Measurements from ENCODE around the gene ZNF800.

Gene ZNF800

GRCh38 chr7:127377425-127377824 is 15.1 kb downstream of the ZNF800 start:
- TF ChIP-seq SIN3A (IDR thresholded peaks at IDR 0.05; ENCODE audit: borderline replicate concordance, insufficient read depth, low read length) = no peak
- TF ChIP-seq TAF1 (IDR thresholded peaks at IDR 0.05; ENCODE audit: borderline replicate concordance, insufficient read depth, low read length) = no peak
- TF ChIP-seq REST (IDR thresholded peaks at IDR 0.05; ENCODE audit: insufficient read depth in 1 of 2, low read depth in 2 of 2, low read length in 2 of 2) = no peak
- no peak for TF ChIP-seq POLR2AphosphoS5 (IDR thresholded peaks at IDR 0.05; ENCODE audit: low read depth, low read length)
- no peak for TF ChIP-seq FOXP2 (optimal IDR thresholded peaks at IDR 0.05; ENCODE audit: borderline replicate concordance, extremely low read depth, extremely low read length, insufficient read depth)

- TF ChIP-seq POLR2AphosphoS5 (IDR thresholded peaks at IDR 0.05; ENCODE audit: low read depth, low read length) (no peak), REST (IDR thresholded peaks at IDR 0.05; ENCODE audit: insufficient read depth in 1 of 2, low read depth in 2 of 2, low read length in 2 of 2) (no peak), SIN3A (IDR thresholded peaks at IDR 0.05; ENCODE audit: borderline replicate concordance, insufficient read depth, low read length) (no peak), FOXP2 (optimal IDR thresholded peaks at IDR 0.05; ENCODE audit: borderline replicate concordance, extremely low read depth, extremely low read length, insufficient read depth) (no peak), TAF1 (IDR thresholded peaks at IDR 0.05; ENCODE audit: borderline replicate concordance, insufficient read depth, low read length) (no peak)
Observed at GRCh38 chr7:127375631-127376030, 16.9 kb downstream of the ZNF800 start.

- TF ChIP-seq REST (IDR thresholded peaks at IDR 0.05; ENCODE audit: insufficient read depth in 1 of 2, low read depth in 2 of 2, low read length in 2 of 2) (no peak), TAF1 (IDR thresholded peaks at IDR 0.05; ENCODE audit: borderline replicate concordance, insufficient read depth, low read length) (no peak), SIN3A (IDR thresholded peaks at IDR 0.05; ENCODE audit: borderline replicate concordance, insufficient read depth, low read length) (no peak), POLR2AphosphoS5 (IDR thresholded peaks at IDR 0.05; ENCODE audit: low read depth, low read length) (no peak), FOXP2 (optimal IDR thresholded peaks at IDR 0.05; ENCODE audit: borderline replicate concordance, extremely low read depth, extremely low read length, insufficient read depth) (no peak)
Observed at GRCh38 chr7:127367679-127368078, 24.8 kb downstream of the ZNF800 start.

- no peak for TF ChIP-seq POLR2AphosphoS5 (IDR thresholded peaks at IDR 0.05; ENCODE audit: low read depth, low read length)
- TF ChIP-seq REST (IDR thresholded peaks at IDR 0.05; ENCODE audit: insufficient read depth in 1 of 2, low read depth in 2 of 2, low read length in 2 of 2) = no peak
- no peak for TF ChIP-seq FOXP2 (optimal IDR thresholded peaks at IDR 0.05; ENCODE audit: borderline replicate concordance, extremely low read depth, extremely low read length, insufficient read depth)
- TF ChIP-seq TAF1 (IDR thresholded peaks at IDR 0.05; ENCODE audit: borderline replicate concordance, insufficient read depth, low read length) = no peak
- TF ChIP-seq SIN3A (IDR thresholded peaks at IDR 0.05; ENCODE audit: borderline replicate concordance, insufficient read depth, low read length) = no peak
Observed at GRCh38 chr7:127366680-127367079, 25.8 kb downstream of the ZNF800 start.

GRCh38 chr7:127365957-127366315 is 26.6 kb downstream of the ZNF800 start:
- TF ChIP-seq SIN3A (IDR thresholded peaks at IDR 0.05; ENCODE audit: borderline replicate concordance, insufficient read depth, low read length) (no peak), POLR2AphosphoS5 (IDR thresholded peaks at IDR 0.05; ENCODE audit: low read depth, low read length) (no peak), FOXP2 (optimal IDR thresholded peaks at IDR 0.05; ENCODE audit: borderline replicate concordance, extremely low read depth, extremely low read length, insufficient read depth) (no peak), TAF1 (IDR thresholded peaks at IDR 0.05; ENCODE audit: borderline replicate concordance, insufficient read depth, low read length) (no peak), REST (IDR thresholded peaks at IDR 0.05; ENCODE audit: insufficient read depth in 1 of 2, low read depth in 2 of 2, low read length in 2 of 2) (no peak)

All from PFSK-1 (cell line).